H1 (cell line): Measurements from ENCODE around the gene CFAP65.

ENCODE experiments used
- GABPA ChIP-seq: IDR thresholded peaks from 2 replicates; pipeline ENCODE4 v1.6.1; 2011; ENCODE audit warnings: mild to moderate bottlenecking, low read length, moderate library complexity, borderline replicate concordance; ENCODE audit not compliant: insufficient read depth
- JUN ChIP-seq: IDR thresholded peaks from 2 replicates; pipeline ENCODE4 v1.6.1; 2011; ENCODE audit warnings: low read depth, mild to moderate bottlenecking, improper control_type of control experiment, low read length
- KDM4A ChIP-seq: IDR thresholded peaks from one replicate; pipeline ENCODE4 v1.7.1; 2012; ENCODE audit warnings: low read depth, mild to moderate bottlenecking, moderate library complexity, low read length, inconsistent platforms; ENCODE audit not compliant: severe bottlenecking
- POLR2A ChIP-seq, 2 experiments: IDR thresholded peaks; 1 replicate in 1 of 2; 2 replicates in 1 of 2; pipeline ENCODE4 v1.6.1; 2011; ENCODE audit warnings: low read depth in 2 of 2, low read length in 2 of 2, mild to moderate bottlenecking in 2 of 2; ENCODE audit errors: control extremely low read depth in 1 of 2
- POLR2AphosphoS5 ChIP-seq: IDR thresholded peaks from 2 replicates; pipeline ENCODE4 v1.6.1; 2011; ENCODE audit warnings: low read depth, low read length
- TAF1 ChIP-seq: IDR thresholded peaks from 2 replicates; pipeline ENCODE4 v1.6.1; 2011; ENCODE audit warnings: mild to moderate bottlenecking, low read depth, low read length
- ZNF274 ChIP-seq: IDR thresholded peaks from 2 replicates; pipeline ENCODE4 v1.7.0; 2012; ENCODE audit warnings: low read length, borderline replicate concordance; ENCODE audit errors: extremely low read depth
- TF ChIP-seq, protein P1 (sequence below): fragments of 300-600 bp; sonication (generic); IDR thresholded peaks from 2 replicates; pipeline ENCODE4 v1.7.1; 2012; ENCODE audit warnings: low read length, moderate library complexity, mild to moderate bottlenecking, inconsistent platforms; ENCODE audit not compliant: insufficient replicate concordance
- TF ChIP-seq, protein P2 (sequence below), 3 experiments: IDR thresholded peaks; 1 replicate in 2 of 3; 2 replicates in 1 of 3; pipeline versions ENCODE4 v1.5.1 to v1.6.1; 2011; ENCODE audit warnings: low read length in 3 of 3, mild to moderate bottlenecking in 3 of 3, inconsistent platforms in 2 of 3, low read depth in 1 of 3, moderate library complexity in 1 of 3; ENCODE audit not compliant: insufficient read depth in 1 of 3; ENCODE audit errors: control extremely low read depth in 1 of 3

GRCh38 chr2:219002395-219003266 is 38.7 kb downstream of the CFAP65 start:
- TF ChIP-seq JUN (no peak), GABPA (no peak), KDM4A (peak; percentile 94), POLR2A (IDR thresholded peaks at IDR 0.05; ENCODE audit: control extremely low read depth in 1 of 2, low read depth in 2 of 2, low read length in 2 of 2) (peak in 1 of 2 experiments; percentile 38; a peak in 1 of 3 replicates), ZNF274 (no peak), POLR2AphosphoS5 (no peak; the same call in 1 of the 2 replicates), TAF1 (peak; percentile 56; the same call in 1 of the 2 replicates)
- TF ChIP-seq, protein P1, sequence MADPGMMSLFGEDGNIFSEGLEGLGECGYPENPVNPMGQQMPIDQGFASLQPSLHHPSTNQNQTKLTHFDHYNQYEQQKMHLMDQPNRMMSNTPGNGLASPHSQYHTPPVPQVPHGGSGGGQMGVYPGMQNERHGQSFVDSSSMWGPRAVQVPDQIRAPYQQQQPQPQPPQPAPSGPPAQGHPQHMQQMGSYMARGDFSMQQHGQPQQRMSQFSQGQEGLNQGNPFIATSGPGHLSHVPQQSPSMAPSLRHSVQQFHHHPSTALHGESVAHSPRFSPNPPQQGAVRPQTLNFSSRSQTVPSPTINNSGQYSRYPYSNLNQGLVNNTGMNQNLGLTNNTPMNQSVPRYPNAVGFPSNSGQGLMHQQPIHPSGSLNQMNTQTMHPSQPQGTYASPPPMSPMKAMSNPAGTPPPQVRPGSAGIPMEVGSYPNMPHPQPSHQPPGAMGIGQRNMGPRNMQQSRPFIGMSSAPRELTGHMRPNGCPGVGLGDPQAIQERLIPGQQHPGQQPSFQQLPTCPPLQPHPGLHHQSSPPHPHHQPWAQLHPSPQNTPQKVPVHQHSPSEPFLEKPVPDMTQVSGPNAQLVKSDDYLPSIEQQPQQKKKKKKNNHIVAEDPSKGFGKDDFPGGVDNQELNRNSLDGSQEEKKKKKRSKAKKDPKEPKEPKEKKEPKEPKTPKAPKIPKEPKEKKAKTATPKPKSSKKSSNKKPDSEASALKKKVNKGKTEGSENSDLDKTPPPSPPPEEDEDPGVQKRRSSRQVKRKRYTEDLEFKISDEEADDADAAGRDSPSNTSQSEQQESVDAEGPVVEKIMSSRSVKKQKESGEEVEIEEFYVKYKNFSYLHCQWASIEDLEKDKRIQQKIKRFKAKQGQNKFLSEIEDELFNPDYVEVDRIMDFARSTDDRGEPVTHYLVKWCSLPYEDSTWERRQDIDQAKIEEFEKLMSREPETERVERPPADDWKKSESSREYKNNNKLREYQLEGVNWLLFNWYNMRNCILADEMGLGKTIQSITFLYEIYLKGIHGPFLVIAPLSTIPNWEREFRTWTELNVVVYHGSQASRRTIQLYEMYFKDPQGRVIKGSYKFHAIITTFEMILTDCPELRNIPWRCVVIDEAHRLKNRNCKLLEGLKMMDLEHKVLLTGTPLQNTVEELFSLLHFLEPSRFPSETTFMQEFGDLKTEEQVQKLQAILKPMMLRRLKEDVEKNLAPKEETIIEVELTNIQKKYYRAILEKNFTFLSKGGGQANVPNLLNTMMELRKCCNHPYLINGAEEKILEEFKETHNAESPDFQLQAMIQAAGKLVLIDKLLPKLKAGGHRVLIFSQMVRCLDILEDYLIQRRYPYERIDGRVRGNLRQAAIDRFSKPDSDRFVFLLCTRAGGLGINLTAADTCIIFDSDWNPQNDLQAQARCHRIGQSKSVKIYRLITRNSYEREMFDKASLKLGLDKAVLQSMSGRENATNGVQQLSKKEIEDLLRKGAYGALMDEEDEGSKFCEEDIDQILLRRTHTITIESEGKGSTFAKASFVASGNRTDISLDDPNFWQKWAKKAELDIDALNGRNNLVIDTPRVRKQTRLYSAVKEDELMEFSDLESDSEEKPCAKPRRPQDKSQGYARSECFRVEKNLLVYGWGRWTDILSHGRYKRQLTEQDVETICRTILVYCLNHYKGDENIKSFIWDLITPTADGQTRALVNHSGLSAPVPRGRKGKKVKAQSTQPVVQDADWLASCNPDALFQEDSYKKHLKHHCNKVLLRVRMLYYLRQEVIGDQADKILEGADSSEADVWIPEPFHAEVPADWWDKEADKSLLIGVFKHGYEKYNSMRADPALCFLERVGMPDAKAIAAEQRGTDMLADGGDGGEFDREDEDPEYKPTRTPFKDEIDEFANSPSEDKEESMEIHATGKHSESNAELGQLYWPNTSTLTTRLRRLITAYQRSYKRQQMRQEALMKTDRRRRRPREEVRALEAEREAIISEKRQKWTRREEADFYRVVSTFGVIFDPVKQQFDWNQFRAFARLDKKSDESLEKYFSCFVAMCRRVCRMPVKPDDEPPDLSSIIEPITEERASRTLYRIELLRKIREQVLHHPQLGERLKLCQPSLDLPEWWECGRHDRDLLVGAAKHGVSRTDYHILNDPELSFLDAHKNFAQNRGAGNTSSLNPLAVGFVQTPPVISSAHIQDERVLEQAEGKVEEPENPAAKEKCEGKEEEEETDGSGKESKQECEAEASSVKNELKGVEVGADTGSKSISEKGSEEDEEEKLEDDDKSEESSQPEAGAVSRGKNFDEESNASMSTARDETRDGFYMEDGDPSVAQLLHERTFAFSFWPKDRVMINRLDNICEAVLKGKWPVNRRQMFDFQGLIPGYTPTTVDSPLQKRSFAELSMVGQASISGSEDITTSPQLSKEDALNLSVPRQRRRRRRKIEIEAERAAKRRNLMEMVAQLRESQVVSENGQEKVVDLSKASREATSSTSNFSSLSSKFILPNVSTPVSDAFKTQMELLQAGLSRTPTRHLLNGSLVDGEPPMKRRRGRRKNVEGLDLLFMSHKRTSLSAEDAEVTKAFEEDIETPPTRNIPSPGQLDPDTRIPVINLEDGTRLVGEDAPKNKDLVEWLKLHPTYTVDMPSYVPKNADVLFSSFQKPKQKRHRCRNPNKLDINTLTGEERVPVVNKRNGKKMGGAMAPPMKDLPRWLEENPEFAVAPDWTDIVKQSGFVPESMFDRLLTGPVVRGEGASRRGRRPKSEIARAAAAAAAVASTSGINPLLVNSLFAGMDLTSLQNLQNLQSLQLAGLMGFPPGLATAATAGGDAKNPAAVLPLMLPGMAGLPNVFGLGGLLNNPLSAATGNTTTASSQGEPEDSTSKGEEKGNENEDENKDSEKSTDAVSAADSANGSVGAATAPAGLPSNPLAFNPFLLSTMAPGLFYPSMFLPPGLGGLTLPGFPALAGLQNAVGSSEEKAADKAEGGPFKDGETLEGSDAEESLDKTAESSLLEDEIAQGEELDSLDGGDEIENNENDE: no peak
- TF ChIP-seq, protein P2, sequence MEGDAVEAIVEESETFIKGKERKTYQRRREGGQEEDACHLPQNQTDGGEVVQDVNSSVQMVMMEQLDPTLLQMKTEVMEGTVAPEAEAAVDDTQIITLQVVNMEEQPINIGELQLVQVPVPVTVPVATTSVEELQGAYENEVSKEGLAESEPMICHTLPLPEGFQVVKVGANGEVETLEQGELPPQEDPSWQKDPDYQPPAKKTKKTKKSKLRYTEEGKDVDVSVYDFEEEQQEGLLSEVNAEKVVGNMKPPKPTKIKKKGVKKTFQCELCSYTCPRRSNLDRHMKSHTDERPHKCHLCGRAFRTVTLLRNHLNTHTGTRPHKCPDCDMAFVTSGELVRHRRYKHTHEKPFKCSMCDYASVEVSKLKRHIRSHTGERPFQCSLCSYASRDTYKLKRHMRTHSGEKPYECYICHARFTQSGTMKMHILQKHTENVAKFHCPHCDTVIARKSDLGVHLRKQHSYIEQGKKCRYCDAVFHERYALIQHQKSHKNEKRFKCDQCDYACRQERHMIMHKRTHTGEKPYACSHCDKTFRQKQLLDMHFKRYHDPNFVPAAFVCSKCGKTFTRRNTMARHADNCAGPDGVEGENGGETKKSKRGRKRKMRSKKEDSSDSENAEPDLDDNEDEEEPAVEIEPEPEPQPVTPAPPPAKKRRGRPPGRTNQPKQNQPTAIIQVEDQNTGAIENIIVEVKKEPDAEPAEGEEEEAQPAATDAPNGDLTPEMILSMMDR (IDR thresholded peaks at IDR 0.05; ENCODE audit: control extremely low read depth in 1 of 3, insufficient read depth in 1 of 3, low read depth in 1 of 3, low read length in 3 of 3): peak in 2 of 3 experiments; percentile 87 to 91; a peak in 3 of 4 replicates
